GM23338 (cell line): ENCODE measurements around the gene ZC3H7A. TPM values are rescaled to one million over a fixed set of nuclear protein-coding genes. Genes with fewer than 3 reads are reported as not detected.

ENCODE experiments used
- ATAC-seq: fragments of 200-7000 bp; cut with Tn5 transposase; 3 replicates; pipeline ENCODE4 v1.9.1; 2020
- DNase-seq: peaks from one replicate; pipeline ENCODE4 v3.0.0-alpha.2; 2015; ENCODE audit warnings: low spot score
- H2AFZ ChIP-seq: fragments of 200-600 bp; sonication (generic); 2 replicates; pipeline ENCODE4 v1.8.0; 2016; ENCODE audit warnings: antibody characterized with exemption, mild to moderate bottlenecking, moderate library complexity
- H3F3A ChIP-seq: fragments of 200-600 bp; sonication (generic); replicated peaks from 2 replicates; pipeline ENCODE4 v1.8.0; 2017; ENCODE audit warnings: antibody characterized with exemption, mixed run types, low read depth
- H3K27ac ChIP-seq: fragments of 200-600 bp; sonication (generic); 2 replicates; pipeline ENCODE4 v1.6.1; 2016; ENCODE audit warnings: low read depth
- H3K27me3 ChIP-seq: fragments of 200-600 bp; sonication (generic); 2 replicates; pipeline ENCODE4 v1.8.0; 2016; ENCODE audit warnings: mild to moderate bottlenecking, mixed run types, moderate library complexity; ENCODE audit not compliant: insufficient read depth
- H3K36me3 ChIP-seq: fragments of 200-600 bp; sonication (generic); 2 replicates; pipeline ENCODE4 v1.8.0; 2016; ENCODE audit warnings: mild to moderate bottlenecking; ENCODE audit not compliant: insufficient read depth
- H3K4me1 ChIP-seq: fragments of 200-600 bp; sonication (generic); 2 replicates; pipeline ENCODE4 v1.8.0; 2016; ENCODE audit warnings: mild to moderate bottlenecking, moderate library complexity; ENCODE audit not compliant: insufficient read depth
- H3K4me2 ChIP-seq: fragments of 200-600 bp; sonication (generic); 2 replicates; pipeline ENCODE4 v1.7.1; 2017; ENCODE audit warnings: mixed run types
- H3K4me3 ChIP-seq: fragments of 200-600 bp; sonication (generic); 2 replicates; pipeline ENCODE4 v1.6.1; 2016; ENCODE audit warnings: mixed run types
- H3K79me2 ChIP-seq: fragments of 200-600 bp; sonication (generic); replicated peaks from 2 replicates; pipeline ENCODE4 v1.8.0; 2017; ENCODE audit warnings: mild to moderate bottlenecking; ENCODE audit not compliant: insufficient read depth
- H3K9me2 ChIP-seq: fragments of 200-600 bp; sonication (generic); 2 replicates; pipeline ENCODE4 v1.8.0; 2017; ENCODE audit not compliant: insufficient read depth
- H4K20me1 ChIP-seq: fragments of 200-600 bp; sonication (generic); replicated peaks from 2 replicates; pipeline ENCODE4 v1.8.0; 2017; ENCODE audit warnings: mild to moderate bottlenecking; ENCODE audit not compliant: insufficient read depth
- H3K27ac Mint-ChIP-seq: 2 replicates; pipeline ENCODE4 v1.8.0; 2020; ENCODE audit warnings: inconsistent platforms, mild to moderate bottlenecking, moderate library complexity, mixed read lengths
- H3K27me3 Mint-ChIP-seq: 3 replicates; pipeline ENCODE4 v1.8.0; 2022; ENCODE audit warnings: low read depth, mild to moderate bottlenecking, moderate library complexity, mixed read lengths, inconsistent platforms; ENCODE audit not compliant: insufficient read depth, poor library complexity
- H3K36me3 Mint-ChIP-seq: 3 replicates; pipeline ENCODE4 v1.8.0; 2021; ENCODE audit warnings: low read depth, mild to moderate bottlenecking, inconsistent platforms, moderate library complexity, mixed read lengths
- H3K4me1 Mint-ChIP-seq: 3 replicates; pipeline ENCODE4 v1.8.0; 2020; ENCODE audit warnings: mild to moderate bottlenecking, inconsistent platforms, mixed read lengths
- H3K4me3 Mint-ChIP-seq: 3 replicates; pipeline ENCODE4 v1.8.0; 2021; ENCODE audit warnings: moderate library complexity, mild to moderate bottlenecking, inconsistent platforms, mixed read lengths
- H3K9me3 Mint-ChIP-seq: 3 replicates; pipeline ENCODE4 v1.8.0; 2020; ENCODE audit warnings: moderate library complexity, mild to moderate bottlenecking, inconsistent platforms, mixed read lengths
- ETS1 ChIP-seq: IDR thresholded peaks from 2 replicates; pipeline ENCODE4 v1.6.1; 2016; ENCODE audit warnings: antibody characterized with exemption
- EZH2 ChIP-seq: fragments of 200-600 bp; sonication (generic); IDR thresholded peaks from one replicate; pipeline ENCODE4 v1.8.0; 2017; ENCODE audit warnings: antibody characterized with exemption, mild to moderate bottlenecking, low read depth; ENCODE audit not compliant: unreplicated experiment
- EZH2phosphoT487 ChIP-seq: fragments of 200-600 bp; sonication (generic); IDR thresholded peaks from one replicate; pipeline ENCODE4 v1.8.1; 2018; ENCODE audit warnings: antibody characterized with exemption; ENCODE audit not compliant: unreplicated experiment
- JUNB ChIP-seq: IDR thresholded peaks from one replicate; pipeline ENCODE4 v1.6.1; 2016; ENCODE audit warnings: antibody characterized with exemption; ENCODE audit not compliant: unreplicated experiment
- NANOG ChIP-seq: IDR thresholded peaks from 2 replicates; pipeline ENCODE4 v1.6.1; 2016; ENCODE audit warnings: antibody characterized with exemption, borderline replicate concordance
- REST ChIP-seq: IDR thresholded peaks from one replicate; pipeline ENCODE4 v1.6.1; 2018; ENCODE audit warnings: antibody characterized with exemption; ENCODE audit not compliant: unreplicated experiment
- ZNF331 ChIP-seq: fragments of 250-450 bp; sonication (Bioruptor Pico); IDR thresholded peaks from 2 replicates; pipeline ENCODE4 v1.5.0; 2020; ENCODE audit warnings: low read depth, mild to moderate bottlenecking, moderate library complexity
- polyA plus RNA-seq: library from polyadenylated mRNA; unstranded; fragments of >200 nt; fragmentation: Nextera tagmentation; extraction: Ambion mirVana; gene quantifications from 2 replicates; pipeline ENCODE4 v1.2.1, GENCODE V29; 2016
- total RNA-seq: library from RNA; depleted of rRNA; stranded (reverse); fragments of >200 nt; shearing (Covaris generic); gene quantifications from 2 replicates; pipeline ENCODE4 v1.2.3, GENCODE V29; 2014
- TF ChIP-seq, protein P1 (sequence below): fragments of 250-450 bp; sonication (Bioruptor Pico); IDR thresholded peaks from 2 replicates; pipeline ENCODE4 v1.5.0; 2020; ENCODE audit warnings: mild to moderate bottlenecking, moderate library complexity

Gene ZC3H7A
- total and polyA plus RNA-seq, 2 experiments from 2014 or later, result 32.7 to 42.2 TPM

- no peak overlapping the region for H3K4me3 ChIP-seq
- H3K9me2 ChIP-seq, result no peaks in the 10 kb centered on the region
- no peaks in the 10 kb centered on the region for H3K79me2 ChIP-seq
- Mint-ChIP-seq H3K9me3 (no peaks in the 10 kb centered on the region), H3K36me3 (peaks cover 60% of the 10 kb centered on the region), H3K4me3 (no peak overlapping the region), H3K27ac (no peak overlapping the region), H3K27me3 (peaks cover 3% of the 10 kb centered on the region), H3K4me1 (peaks cover 3% of the 10 kb centered on the region; the same call in 2 of the 3 replicates)
- H3K27me3 ChIP-seq, result no peaks in the 10 kb centered on the region
- DNase-seq (no peak), ATAC-seq (no peak)
- no peak overlapping the region for H3K27ac ChIP-seq
- H2AFZ ChIP-seq, result no peak overlapping the region
- H3K4me2 ChIP-seq, result no peak overlapping the region
- H3K36me3 ChIP-seq, result peaks cover 43% of the 10 kb centered on the region
- no peaks in the 10 kb centered on the region for H3K4me1 ChIP-seq
- no peak for TF ChIP-seq JUNB
- no peak for TF ChIP-seq EZH2
- TF ChIP-seq ZNF331 (CRISPR knock-in tag), result no peak
- no peak for TF ChIP-seq REST
- no peak for TF ChIP-seq NANOG
- TF ChIP-seq, protein P1, sequence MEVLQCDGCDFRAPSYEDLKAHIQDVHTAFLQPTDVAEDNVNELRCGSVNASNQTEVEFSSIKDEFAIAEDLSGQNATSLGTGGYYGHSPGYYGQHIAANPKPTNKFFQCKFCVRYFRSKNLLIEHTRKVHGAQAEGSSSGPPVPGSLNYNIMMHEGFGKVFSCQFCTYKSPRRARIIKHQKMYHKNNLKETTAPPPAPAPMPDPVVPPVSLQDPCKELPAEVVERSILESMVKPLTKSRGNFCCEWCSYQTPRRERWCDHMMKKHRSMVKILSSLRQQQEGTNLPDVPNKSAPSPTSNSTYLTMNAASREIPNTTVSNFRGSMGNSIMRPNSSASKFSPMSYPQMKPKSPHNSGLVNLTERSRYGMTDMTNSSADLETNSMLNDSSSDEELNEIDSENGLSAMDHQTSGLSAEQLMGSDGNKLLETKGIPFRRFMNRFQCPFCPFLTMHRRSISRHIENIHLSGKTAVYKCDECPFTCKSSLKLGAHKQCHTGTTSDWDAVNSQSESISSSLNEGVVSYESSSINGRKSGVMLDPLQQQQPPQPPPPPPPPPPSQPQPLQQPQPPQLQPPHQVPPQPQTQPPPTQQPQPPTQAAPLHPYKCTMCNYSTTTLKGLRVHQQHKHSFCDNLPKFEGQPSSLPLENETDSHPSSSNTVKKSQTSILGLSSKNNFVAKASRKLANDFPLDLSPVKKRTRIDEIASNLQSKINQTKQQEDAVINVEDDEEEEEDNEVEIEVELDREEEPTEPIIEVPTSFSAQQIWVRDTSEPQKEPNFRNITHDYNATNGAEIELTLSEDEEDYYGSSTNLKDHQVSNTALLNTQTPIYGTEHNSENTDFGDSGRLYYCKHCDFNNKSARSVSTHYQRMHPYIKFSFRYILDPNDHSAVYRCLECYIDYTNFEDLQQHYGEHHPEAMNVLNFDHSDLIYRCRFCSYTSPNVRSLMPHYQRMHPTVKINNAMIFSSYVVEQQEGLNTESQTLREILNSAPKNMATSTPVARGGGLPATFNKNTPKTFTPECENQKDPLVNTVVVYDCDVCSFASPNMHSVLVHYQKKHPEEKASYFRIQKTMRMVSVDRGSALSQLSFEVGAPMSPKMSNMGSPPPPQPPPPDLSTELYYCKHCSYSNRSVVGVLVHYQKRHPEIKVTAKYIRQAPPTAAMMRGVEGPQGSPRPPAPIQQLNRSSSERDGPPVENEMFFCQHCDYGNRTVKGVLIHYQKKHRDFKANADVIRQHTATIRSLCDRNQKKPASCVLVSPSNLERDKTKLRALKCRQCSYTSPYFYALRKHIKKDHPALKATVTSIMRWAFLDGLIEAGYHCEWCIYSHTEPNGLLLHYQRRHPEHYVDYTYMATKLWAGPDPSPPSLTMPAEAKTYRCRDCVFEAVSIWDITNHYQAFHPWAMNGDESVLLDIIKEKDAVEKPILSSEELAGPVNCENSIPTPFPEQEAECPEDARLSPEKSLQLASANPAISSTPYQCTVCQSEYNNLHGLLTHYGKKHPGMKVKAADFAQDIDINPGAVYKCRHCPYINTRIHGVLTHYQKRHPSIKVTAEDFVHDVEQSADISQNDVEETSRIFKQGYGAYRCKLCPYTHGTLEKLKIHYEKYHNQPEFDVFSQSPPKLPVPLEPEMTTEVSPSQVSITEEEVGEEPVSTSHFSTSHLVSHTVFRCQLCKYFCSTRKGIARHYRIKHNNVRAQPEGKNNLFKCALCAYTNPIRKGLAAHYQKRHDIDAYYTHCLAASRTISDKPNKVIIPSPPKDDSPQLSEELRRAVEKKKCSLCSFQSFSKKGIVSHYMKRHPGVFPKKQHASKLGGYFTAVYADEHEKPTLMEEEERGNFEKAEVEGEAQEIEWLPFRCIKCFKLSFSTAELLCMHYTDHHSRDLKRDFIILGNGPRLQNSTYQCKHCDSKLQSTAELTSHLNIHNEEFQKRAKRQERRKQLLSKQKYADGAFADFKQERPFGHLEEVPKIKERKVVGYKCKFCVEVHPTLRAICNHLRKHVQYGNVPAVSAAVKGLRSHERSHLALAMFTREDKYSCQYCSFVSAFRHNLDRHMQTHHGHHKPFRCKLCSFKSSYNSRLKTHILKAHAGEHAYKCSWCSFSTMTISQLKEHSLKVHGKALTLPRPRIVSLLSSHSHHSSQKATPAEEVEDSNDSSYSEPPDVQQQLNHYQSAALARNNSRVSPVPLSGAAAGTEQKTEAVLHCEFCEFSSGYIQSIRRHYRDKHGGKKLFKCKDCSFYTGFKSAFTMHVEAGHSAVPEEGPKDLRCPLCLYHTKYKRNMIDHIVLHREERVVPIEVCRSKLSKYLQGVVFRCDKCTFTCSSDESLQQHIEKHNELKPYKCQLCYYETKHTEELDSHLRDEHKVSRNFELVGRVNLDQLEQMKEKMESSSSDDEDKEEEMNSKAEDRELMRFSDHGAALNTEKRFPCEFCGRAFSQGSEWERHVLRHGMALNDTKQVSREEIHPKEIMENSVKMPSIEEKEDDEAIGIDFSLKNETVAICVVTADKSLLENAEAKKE (CRISPR knock-in tag), result no peak
- no peak for TF ChIP-seq ETS1
- no peak for TF ChIP-seq EZH2phosphoT487
- H4K20me1 ChIP-seq, result peaks cover 3% of the 10 kb centered on the region; the same call in 1 of the 2 replicates
- H3F3A ChIP-seq, result 0 out of 2 replicates have a peak, but pooled peaks cover 5% of the 10 kb centered on the region
Measured at GRCh38 chr16:11752856-11753255, 44.2 kb downstream of the ZC3H7A start.
